Activated CD8-positive, alpha-beta T cell treated with anti-CD3 and anti-CD28 coated beads for 36 hours (primary cell): ENCODE data around the gene CDH18. TPM values are rescaled to one million over a fixed set of nuclear protein-coding genes. Genes with fewer than 3 reads are reported as not detected.

Experiments used
- ATAC-seq: fragments of 200-7000 bp; cut with Tn5 transposase; one replicate; pipeline ENCODE4 v1.10.0; 2021; ENCODE audit warnings: mild to moderate bottlenecking, moderate library complexity
- CTCF ChIA-PET: fragments of 350-600 bp; sonication (Branson Sonifier 250); formaldehyde crosslinking; loops from one replicate; lab custom pipeline; 2021; ENCODE audit warnings: antibody characterized with exemption; lab: Charles Lee
- POLR2A ChIA-PET: fragments of 350-600 bp; sonication (Branson Sonifier 250); formaldehyde crosslinking; loops from one replicate; lab custom pipeline; 2021; ENCODE audit warnings: antibody characterized with exemption; lab: Charles Lee
- DNase-seq: peaks from one replicate; pipeline ENCODE4 v3.0.0-alpha.2; 2020
- H3K27ac Mint-ChIP-seq: one replicate; pipeline ENCODE4 v1.8.0; 2021; ENCODE audit warnings: mild to moderate bottlenecking, mixed read lengths
- H3K27me3 Mint-ChIP-seq: one replicate; pipeline ENCODE4 v1.8.0; 2021; ENCODE audit warnings: mixed read lengths
- H3K36me3 Mint-ChIP-seq: one replicate; pipeline ENCODE4 v1.8.0; 2021; ENCODE audit warnings: low read depth, mixed read lengths
- H3K4me1 Mint-ChIP-seq: one replicate; pipeline ENCODE4 v1.8.0; 2021; ENCODE audit warnings: low read depth, mixed read lengths
- H3K4me3 Mint-ChIP-seq: one replicate; pipeline ENCODE4 v1.8.0; 2021; ENCODE audit warnings: mild to moderate bottlenecking, moderate library complexity, mixed read lengths
- H3K9me3 Mint-ChIP-seq: one replicate; pipeline ENCODE4 v1.8.0; 2021; ENCODE audit warnings: mixed read lengths
- CTCF ChIP-seq: fragments of 200-600 bp; IDR thresholded peaks from one replicate; pipeline ENCODE4 v1.8.0; 2022; ENCODE audit warnings: antibody characterized with exemption, mild to moderate bottlenecking
- intact Hi-C: fragments of 100-400 bp; cut with micrococcal nuclease; formaldehyde crosslinking; loops from one replicate; pipeline ENCODE4 v1.10.0; 2022
- total RNA-seq, 2 experiments: library from RNA; stranded (reverse); gene quantifications; one replicate each; pipeline ENCODE4 v1.2.3, GENCODE V29; 2021

CDH18 gene
- total RNA-seq, 2 experiments from 2014 or later = not detected

DNA sequence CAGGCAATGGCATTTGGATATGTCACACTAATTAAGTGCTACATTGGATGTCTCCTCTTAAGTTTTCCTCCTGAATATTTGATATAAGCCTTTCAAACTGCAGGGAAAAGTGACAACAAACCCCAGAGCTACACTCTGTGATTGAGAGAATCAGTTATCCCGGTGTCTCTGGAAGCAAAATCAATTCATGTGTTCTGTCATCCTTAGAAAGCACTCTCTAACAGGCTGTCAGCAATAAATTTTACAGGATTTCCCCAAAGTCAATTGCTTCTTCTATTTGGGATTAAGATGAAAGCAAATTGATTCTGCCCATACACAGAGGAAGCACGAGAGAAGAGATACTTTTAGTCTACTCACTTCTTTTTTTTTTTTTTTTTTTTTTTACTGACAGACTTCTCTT lies 332.4 kb downstream of the CDH18 start:
- no peaks in the 10 kb centered on the region for H3K27me3 Mint-ChIP-seq
- CTCF ChIA-PET = no interaction called here
- peaks cover 5% of the 10 kb centered on the region for H3K9me3 Mint-ChIP-seq
- H3K4me1 Mint-ChIP-seq = no peaks in the 10 kb centered on the region
- H3K27ac Mint-ChIP-seq = no peak overlapping the region
- DNase-seq (no peak), ATAC-seq (no peak)
- intact Hi-C loops = no loop called here
- TF ChIP-seq CTCF = no peak
- no peak overlapping the region for H3K4me3 Mint-ChIP-seq
- no peaks in the 10 kb centered on the region for H3K36me3 Mint-ChIP-seq
- POLR2A ChIA-PET = no interaction called here

- POLR2A ChIA-PET = no interaction called here
- intact Hi-C loops = no loop called here
- no peaks in the 10 kb centered on the region for H3K36me3 Mint-ChIP-seq
- DNase-seq (no peak), ATAC-seq (no peak)
- TF ChIP-seq CTCF = no peak
- H3K4me1 Mint-ChIP-seq = no peaks in the 10 kb centered on the region
- CTCF ChIA-PET = no interaction called here
- H3K4me3 Mint-ChIP-seq = no peak overlapping the region
- H3K27me3 Mint-ChIP-seq = no peaks in the 10 kb centered on the region
- no peak overlapping the region for H3K27ac Mint-ChIP-seq
- peaks cover 13% of the 10 kb centered on the region for H3K9me3 Mint-ChIP-seq
Measured at GRCh38 chr5:19638461-19638860, 349.5 kb downstream of the CDH18 start.

DNA sequence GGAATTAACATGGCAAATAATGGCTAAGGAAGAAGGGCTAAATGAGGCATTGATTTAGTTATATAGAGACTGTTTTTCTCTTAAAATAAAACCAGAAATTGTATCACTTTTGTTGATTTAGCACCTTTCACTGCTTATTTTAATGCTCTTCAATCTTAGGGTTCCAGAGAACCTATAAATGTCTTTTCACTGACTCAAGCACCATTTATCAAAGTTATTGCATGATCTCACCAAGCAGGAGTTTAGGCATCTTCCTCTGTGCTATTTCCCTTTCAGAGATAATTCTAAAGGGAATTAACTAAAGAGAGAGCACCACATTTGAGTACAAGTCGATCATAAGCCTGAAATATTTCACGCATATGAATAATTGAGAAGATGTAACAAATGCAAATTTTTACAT lies 357.1 kb downstream of the CDH18 start:
- H3K27ac Mint-ChIP-seq = no peak overlapping the region
- DNase-seq (no peak), ATAC-seq (no peak)
- ChIA-PET CTCF (no interaction called here), POLR2A (no interaction called here)
- intact Hi-C loops = no loop called here
- peaks cover 10% of the 10 kb centered on the region for H3K9me3 Mint-ChIP-seq
- H3K27me3 Mint-ChIP-seq = no peaks in the 10 kb centered on the region
- H3K4me3 Mint-ChIP-seq = no peak overlapping the region
- no peaks in the 10 kb centered on the region for H3K4me1 Mint-ChIP-seq
- no peak for TF ChIP-seq CTCF
- H3K36me3 Mint-ChIP-seq = no peaks in the 10 kb centered on the region

GRCh38 chr5:19626211-19626610 lies 361.8 kb downstream of the CDH18 start:
- intact Hi-C loops = no loop called here
- DNase-seq (no peak), ATAC-seq (no peak)
- H3K36me3 Mint-ChIP-seq = no peaks in the 10 kb centered on the region
- CTCF ChIA-PET = no interaction called here
- H3K9me3 Mint-ChIP-seq = peaks cover 12% of the 10 kb centered on the region
- no peak for TF ChIP-seq CTCF
- H3K4me3 Mint-ChIP-seq = no peak overlapping the region
- no peaks in the 10 kb centered on the region for H3K4me1 Mint-ChIP-seq
- no peak overlapping the region for H3K27ac Mint-ChIP-seq
- H3K27me3 Mint-ChIP-seq = no peaks in the 10 kb centered on the region
- POLR2A ChIA-PET = no interaction called here

DNA sequence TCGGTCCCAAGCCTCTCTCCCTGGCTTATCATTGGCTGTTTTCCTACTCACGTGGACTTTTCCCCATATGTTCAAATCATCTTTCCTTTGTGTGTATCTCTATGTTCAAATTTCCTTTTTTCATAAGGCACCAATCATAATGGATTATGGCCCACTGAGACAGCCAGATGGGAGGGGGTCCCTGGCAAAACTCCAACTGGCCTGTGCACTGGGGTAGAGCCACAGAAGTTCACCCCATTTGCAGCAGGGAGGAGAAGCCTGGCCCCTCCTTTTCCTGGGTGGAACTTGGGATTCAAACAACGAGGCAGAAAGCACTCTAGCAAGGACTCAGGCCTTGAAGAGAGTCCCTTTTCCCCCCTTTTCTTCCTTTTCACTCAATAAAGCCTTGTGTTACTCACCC lies 362.4 kb downstream of the CDH18 start:
- H3K36me3 Mint-ChIP-seq = no peaks in the 10 kb centered on the region
- ChIA-PET CTCF (no interaction called here), POLR2A (no interaction called here)
- no peak for TF ChIP-seq CTCF
- H3K27ac Mint-ChIP-seq = no peak overlapping the region
- no peaks in the 10 kb centered on the region for H3K4me1 Mint-ChIP-seq
- peaks cover 10% of the 10 kb centered on the region for H3K9me3 Mint-ChIP-seq
- H3K4me3 Mint-ChIP-seq = no peak overlapping the region
- H3K27me3 Mint-ChIP-seq = no peaks in the 10 kb centered on the region
- intact Hi-C loops = no loop called here
- DNase-seq (no peak), ATAC-seq (no peak)
